Measurements from ENCODE around the gene ZFP64.
A peak's percentile ranks its signal among the peaks of the same experiment; 100 is the strongest.
"Not testable (repeated sequence)": the region's sequence is repeated elsewhere in the genome, so short reads cannot be mapped to it uniquely, and the experiment has no call there.

Gene ZFP64

GRCh38 chr20:52153896-52154295, 37.7 kb downstream of the ZFP64 start:
- no peak for DNase-seq

GRCh38 chr20:52152921-52153320, 38.7 kb downstream of the ZFP64 start:
- no peak for DNase-seq

GRCh38 chr20:52152416-52152815, 39.2 kb downstream of the ZFP64 start:
- DNase-seq, result no peak

GRCh38 chr20:52150440-52151258, 40.9 kb downstream of the ZFP64 start:
- peak in 1 of 2 donors; percentile 45 for DNase-seq

GRCh38 chr20:52145587-52145986, 46.0 kb downstream of the ZFP64 start:
- DNase-seq, result no peak

- DNase-seq, result no peak
These were observed 48.3 kb downstream of the ZFP64 start for GRCh38 chr20:52143277-52143676.

- DNase-seq, result no peak
These were observed 48.8 kb downstream of the ZFP64 start for GRCh38 chr20:52142757-52143156.

GRCh38 chr20:52139986-52140385, 51.6 kb downstream of the ZFP64 start:
- no peak for DNase-seq

GRCh38 chr20:52137850-52138249, 53.7 kb downstream of the ZFP64 start:
- no peak for DNase-seq

- not testable (repeated sequence) for DNase-seq
These were observed 57.9 kb downstream of the ZFP64 start for GRCh38 chr20:52133714-52134113.

GRCh38 chr20:52132337-52132736, 59.2 kb downstream of the ZFP64 start:
- DNase-seq, result no peak

- DNase-seq, result no peak
These were observed 60.4 kb downstream of the ZFP64 start for GRCh38 chr20:52131048-52131643.

- no peak for DNase-seq
These were observed 61.2 kb downstream of the ZFP64 start for GRCh38 chr20:52130406-52130805.

GRCh38 chr20:52129611-52130010, 62.0 kb downstream of the ZFP64 start:
- DNase-seq, result no peak

GRCh38 chr20:52127309-52127708, 64.3 kb downstream of the ZFP64 start:
- peak in 1 of 2 donors; percentile 26 for DNase-seq

- no peak for DNase-seq
These were observed 66.8 kb downstream of the ZFP64 start for GRCh38 chr20:52124821-52125220.

- DNase-seq, result no peak
These were observed 72.9 kb downstream of the ZFP64 start for GRCh38 chr20:52118696-52119095.

GRCh38 chr20:52118016-52118623, 73.5 kb downstream of the ZFP64 start:
- DNase-seq, result no peak

- no peak for DNase-seq
These were observed 81.1 kb downstream of the ZFP64 start for GRCh38 chr20:52110456-52110855.

- no peak for DNase-seq
These were observed 85.8 kb downstream of the ZFP64 start for GRCh38 chr20:52105442-52106422.

GRCh38 chr20:52104546-52105441, 86.8 kb downstream of the ZFP64 start:
- no peak for DNase-seq

Data from CD4-positive, alpha-beta T cell treated with Interleukin-4 for 1 hour (primary cell).